Left ventricle myocardium superior (tissue), 1 donor: Measurements from ENCODE around the gene USP3. TPM values are rescaled to one million over a fixed set of nuclear protein-coding genes. Genes with fewer than 3 reads are reported as not detected.

Experiments used
- ATAC-seq: fragments of 200-7000 bp; cut with Tn5 transposase; one replicate; pipeline ENCODE4 v1.9.1; 2020; ENCODE audit warnings: mild to moderate bottlenecking, moderate library complexity
- DNase-seq: peaks from one replicate; pipeline ENCODE4 v3.0.0-alpha.2; 2020
- intact Hi-C: fragments of 100-400 bp; cut with micrococcal nuclease; formaldehyde crosslinking; loops from one replicate; pipeline ENCODE4 v1.11.0; 2022
- total RNA-seq: library from RNA; stranded (reverse); fragmentation: NEBNext Ultra II Directional; extraction: Animal tissue kit (Norgen Biotek cat#: 25700); gene quantifications from one replicate; pipeline ENCODE4 v1.2.1, GENCODE V29; 2021
- donor health status: DM: no; HTN: yes; CAD: no; lungs with severe emphysema.

Gene USP3
- total RNA-seq, 1 donor from 2014 or later: 18.1 TPM

GRCh38 chr15:63564093-63564492 is 59.7 kb downstream of the USP3 start:
- ATAC-seq (no peak), DNase-seq (no peak)
- intact Hi-C loops: no loop called here

DNA sequence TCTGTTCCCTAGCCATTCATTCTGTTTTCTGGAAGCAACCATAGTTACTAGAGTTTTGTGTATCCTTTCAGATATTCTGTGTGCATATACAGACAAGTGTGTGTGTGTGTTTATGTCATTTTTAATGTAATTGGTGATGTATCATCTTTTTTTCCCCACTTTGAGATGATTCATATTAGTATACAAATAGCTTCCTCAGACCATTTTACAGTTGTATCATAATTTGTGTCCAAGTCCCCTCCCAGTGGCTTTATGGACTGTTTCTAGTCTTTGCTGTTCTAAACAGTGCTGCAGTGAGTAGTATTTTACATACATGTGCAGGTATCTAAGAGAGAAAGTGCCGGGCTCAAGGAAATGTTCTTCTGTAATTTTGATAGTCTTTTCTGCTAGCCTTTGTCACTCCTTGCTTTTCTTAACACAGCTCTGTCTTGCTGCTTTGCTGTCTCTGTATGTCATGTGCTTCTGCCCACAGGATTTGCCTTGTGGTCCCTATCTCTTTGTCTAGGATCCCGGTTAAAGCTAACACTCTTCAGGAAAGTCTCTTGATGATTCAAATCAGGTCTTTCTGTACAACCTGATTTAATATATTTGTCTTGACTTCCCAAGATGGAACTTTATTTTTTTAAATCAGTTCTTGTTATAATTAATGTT is 61.3 kb downstream of the USP3 start:
- ATAC-seq: no peak
- intact Hi-C loops: no loop called here
- DNase-seq: no peak

DNA sequence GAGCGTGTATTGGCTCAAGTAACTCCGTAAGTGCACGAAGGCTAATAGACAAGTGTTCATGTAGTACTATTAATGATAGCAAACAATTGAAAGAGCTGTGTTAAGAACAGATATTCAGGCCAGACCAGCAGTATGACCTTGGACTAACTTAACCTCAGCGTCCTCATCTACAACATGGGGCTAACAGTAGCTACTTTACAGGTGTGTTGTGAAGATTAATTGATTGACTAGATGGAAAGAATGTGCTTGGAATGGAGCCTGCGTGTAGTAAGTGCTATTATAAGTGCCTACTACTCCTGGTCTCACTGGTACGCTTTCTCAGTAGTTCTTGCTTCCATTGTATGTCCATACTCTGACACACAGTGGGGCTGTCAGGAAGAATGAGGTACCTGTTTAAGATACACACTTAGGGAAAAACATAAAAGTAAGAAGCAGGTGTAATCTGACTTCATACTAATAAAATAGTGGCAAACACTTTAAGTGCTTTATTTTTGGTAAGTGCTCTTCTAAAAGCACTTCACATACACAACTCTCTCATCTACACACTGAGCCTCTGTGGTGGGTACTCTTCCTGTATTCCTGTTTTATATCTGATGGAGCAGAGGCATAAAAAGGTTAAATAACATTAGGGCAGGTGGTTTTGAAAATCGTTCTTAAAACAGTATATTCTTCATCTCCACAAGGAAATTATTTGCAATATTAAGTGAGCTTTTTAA is 68.5 kb downstream of the USP3 start:
- peak; percentile 66 for ATAC-seq
- no peak for DNase-seq
- intact Hi-C loops: no loop called here

- ATAC-seq: no peak
- intact Hi-C loops: no loop called here
- no peak for DNase-seq
Measured at GRCh38 chr15:63573533-63573932, 69.1 kb downstream of the USP3 start.

DNA sequence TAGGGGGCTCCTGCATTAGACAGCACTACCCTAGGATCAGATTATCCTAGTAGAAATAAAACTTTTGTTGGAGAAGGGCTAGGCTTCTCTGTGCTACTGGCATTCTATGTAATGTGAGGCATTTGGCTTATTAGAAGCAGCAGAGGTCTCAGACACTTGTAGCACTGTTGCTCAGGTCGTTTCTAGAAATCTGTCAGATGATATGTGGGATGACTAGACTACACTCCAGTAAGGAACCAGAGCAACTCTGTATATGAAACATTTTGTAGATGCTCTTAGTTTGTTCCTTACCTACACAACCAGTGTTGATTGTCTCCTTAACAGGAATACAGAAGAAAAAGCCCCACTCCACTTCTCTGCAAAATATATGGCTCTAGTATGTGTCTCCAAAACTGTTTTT is 70.9 kb downstream of the USP3 start:
- intact Hi-C loops: no loop called here
- DNase-seq: no peak
- no peak for ATAC-seq

DNA sequence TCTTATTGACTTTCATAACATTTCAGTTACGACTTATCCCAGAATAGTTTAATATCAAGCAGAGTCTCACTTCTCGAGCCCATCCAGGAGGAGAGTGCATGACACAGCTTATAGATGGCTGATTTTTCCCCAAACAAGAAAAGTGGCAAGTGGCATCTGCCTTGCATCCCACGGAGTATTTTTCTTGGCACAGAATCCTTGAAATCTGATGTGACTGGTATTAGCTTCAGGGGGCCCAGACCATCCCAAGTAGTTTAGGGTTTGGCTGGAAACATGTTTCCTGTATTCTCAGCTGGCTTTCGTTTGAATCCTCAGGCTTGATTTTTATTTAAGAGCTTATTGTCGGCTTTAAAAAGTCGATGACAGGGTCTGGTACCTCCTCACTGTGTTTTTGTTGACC is 72.0 kb downstream of the USP3 start:
- ATAC-seq (no peak), DNase-seq (no peak)
- intact Hi-C loops: no loop called here

DNA sequence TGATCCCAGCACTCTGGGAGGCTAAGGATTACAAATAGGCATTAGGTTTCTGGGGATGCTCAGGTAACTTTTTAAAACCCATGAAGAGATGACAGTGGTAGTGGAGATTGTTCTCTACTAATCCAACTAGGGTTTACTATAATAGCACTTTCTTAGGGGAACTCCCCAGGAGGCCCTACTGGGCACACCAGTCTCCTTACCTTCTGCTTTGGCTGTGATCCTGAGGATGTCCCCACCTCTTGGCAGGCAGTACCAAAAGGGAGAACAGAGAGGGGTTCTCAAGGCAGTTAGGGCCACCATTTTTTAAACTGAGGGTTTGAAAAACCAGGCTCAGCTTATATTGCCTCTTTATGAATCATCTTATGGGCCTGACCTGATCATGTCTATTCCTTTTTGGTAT is 77.8 kb downstream of the USP3 start:
- no peak for DNase-seq
- ATAC-seq: no peak
- intact Hi-C loops: no loop called here

DNA sequence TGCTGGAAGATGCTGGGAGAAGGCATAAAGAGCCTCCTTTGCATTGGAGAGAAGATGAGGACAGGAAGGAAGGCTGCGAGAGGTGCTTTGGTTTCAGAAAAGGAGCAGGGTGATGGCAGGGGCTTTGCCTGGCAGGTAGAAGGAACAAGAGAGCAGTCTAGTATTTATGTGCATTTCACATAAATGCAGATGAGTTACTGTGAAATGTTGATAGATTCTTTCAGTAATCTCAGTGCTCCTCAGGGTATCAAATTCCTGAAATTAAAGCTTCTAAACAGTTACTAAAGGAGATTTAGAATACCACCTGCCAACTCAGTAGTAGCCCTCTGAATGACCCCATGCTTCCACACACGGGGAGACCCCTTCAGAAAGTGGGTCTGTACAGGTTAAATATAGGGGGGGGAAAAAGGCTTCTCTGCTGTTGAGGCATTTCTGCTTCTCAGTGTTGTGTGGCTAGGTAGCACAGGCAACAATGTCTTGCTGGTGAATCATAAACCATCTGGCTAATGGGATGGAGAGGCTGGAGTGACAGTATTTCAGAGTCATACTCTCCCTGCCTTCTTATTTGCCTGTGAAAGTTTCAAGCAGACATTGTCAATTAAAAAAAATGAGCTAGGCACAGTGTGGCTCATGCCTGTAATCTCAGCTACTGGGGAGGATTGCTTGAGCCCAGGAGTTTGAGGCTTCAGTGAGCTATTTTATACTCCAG is 78.5 kb downstream of the USP3 start:
- intact Hi-C loops: no loop called here
- no peak for DNase-seq
- ATAC-seq: no peak

- DNase-seq (no peak), ATAC-seq (no peak)
Measured at GRCh38 chr15:63586790-63587189, 82.4 kb downstream of the USP3 start.

GRCh38 chr15:63587527-63587926 is 83.1 kb downstream of the USP3 start:
- DNase-seq (no peak), ATAC-seq (no peak)
- intact Hi-C loops: no loop called here

More at GRCh38 chr15:63586790-63587189, 82.4 kb downstream of the USP3 start:
- intact Hi-C loops: no loop called here

DNA sequence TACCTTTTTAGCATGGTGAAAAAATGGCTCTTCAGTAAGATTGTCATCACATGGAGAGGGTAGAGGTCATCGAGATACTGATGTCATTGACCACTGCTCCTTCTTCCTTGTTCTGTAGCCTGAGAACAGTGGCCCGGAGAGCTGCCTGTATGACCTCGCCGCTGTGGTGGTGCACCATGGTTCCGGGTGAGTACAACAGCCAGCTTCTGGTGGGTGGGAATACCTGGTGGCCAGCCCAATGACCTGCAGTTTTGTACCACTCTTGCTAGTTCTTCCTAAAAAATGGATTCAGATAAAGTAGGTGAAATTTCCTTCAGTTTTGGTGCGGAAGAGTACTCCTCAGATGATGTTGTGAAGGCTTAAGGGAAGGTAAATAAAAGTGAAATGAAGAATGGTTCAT is 84.4 kb downstream of the USP3 start:
- intact Hi-C loops: no loop called here
- DNase-seq (no peak), ATAC-seq (no peak)

DNA sequence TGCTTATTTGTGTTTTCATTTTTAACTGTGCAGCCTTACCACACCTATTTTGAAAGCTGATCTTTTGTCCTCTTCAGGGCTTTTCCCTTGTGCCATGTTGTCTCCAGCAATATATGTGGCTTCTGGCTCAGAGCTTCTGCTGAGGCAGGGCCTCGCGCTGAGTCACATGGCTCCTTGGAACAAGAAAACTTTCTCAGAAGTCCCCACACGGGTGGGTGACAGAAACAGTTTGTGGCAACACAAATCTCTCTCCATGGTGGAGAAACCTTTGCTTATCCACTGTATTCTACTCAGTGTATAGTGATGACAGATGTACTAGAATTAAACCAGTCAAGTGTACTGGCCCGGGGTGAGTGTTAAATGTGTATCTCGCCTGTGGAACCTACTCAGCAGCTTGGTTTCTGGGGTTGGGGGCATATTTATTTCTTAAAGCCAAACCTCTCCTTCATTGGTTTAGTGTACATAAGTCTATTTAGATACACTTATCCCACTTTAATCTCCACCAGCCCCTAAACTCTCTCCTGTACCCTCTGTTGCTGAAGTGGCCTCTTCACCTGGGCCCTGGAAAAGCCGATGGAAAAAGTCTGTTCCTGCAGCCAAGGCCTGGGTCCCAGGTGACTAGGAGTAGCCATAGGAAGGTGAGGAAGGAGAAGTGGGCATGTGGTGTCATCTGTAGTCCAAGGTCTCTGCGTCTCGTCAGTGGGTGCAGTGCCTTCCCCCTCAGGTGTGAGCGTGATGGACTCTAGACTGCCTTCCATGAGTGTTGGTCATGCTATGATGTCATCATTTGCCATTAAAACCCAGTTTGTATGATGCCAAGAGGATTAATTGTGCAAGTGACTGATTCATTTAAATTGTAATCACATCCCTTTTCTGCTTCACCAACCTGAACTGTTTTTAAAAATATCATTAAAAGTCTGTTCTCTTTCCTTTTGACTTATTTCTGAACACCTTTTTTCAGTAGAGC is 89.6 kb downstream of the USP3 start:
- intact Hi-C loops: no loop called here
- ATAC-seq (no peak), DNase-seq (no peak)

GRCh38 chr15:63595065-63595464 is 90.7 kb downstream of the USP3 start:
- DNase-seq (peak; percentile 69), ATAC-seq (peak; percentile 41)
- intact Hi-C loops: no loop called here

GRCh38 chr15:63595688-63596087 is 91.3 kb downstream of the USP3 start:
- ATAC-seq (no peak), DNase-seq (no peak)
- intact Hi-C loops: no loop called here

GRCh38 chr15:63596676-63597037 is 92.3 kb downstream of the USP3 start:
- ATAC-seq: peak; percentile 20
- intact Hi-C loops: no loop called here
- DNase-seq: no peak

GRCh38 chr15:63597038-63597790 is 92.8 kb downstream of the USP3 start, which contains the start of gene FBXL22:
Gene FBXL22 (plus strand): TSS chr15:63597387. CDS start chr15:63597393, 6 bp downstream.
- peak; percentile 58 for ATAC-seq
- intact Hi-C loops: no loop called here
- peak; percentile 66 for DNase-seq

DNA sequence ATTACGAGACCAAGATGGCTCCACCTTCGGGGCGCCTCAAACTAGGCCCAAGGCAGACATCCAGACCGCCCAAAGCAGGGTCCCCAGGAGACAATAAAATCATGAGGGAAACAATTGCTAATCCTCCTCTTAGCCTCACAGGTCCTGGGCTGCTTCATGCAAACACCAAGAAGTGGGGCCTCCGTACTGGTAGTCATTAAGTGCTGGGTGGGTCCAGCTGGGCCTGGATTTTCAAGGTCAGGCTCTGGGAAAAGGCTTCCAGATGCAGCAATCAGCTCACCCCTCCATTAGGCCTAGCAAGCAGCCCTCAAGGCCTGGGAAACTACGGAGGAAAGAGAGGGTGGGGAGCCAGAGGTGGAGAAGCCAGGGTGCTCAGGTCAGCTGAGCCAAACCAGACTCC is 93.4 kb downstream of the USP3 start:
- ATAC-seq (no peak), DNase-seq (no peak)
- intact Hi-C loops: no loop called here

- intact Hi-C loops: no loop called here
- ATAC-seq (no peak), DNase-seq (no peak)
Measured at GRCh38 chr15:63598473-63599400, 94.3 kb downstream of the USP3 start.
